Osteoblast (primary cell): ENCODE results near the gene TACC2. TPM values are rescaled to one million over a fixed set of nuclear protein-coding genes. Genes with fewer than 3 reads are reported as not detected.
"Not testable (repeated sequence)": the region's sequence is repeated elsewhere in the genome, so short reads cannot be mapped to it uniquely, and the experiment has no call there.

Source experiments
- DNase-seq: peaks from one replicate; pipeline ENCODE4 v3.0.0; 2011; ENCODE audit warnings: low spot score, mixed read lengths; ENCODE audit not compliant: insufficient read length; ENCODE audit errors: missing footprints
- H2AFZ ChIP-seq: 2 replicates; pipeline ENCODE4 v1.6.0; 2011; ENCODE audit warnings: mild to moderate bottlenecking, low read length
- H3K27ac ChIP-seq: 2 replicates; pipeline ENCODE4 v1.5.1; 2011; ENCODE audit warnings: mild to moderate bottlenecking, low read depth, low read length, moderate library complexity
- H3K27me3 ChIP-seq: 2 replicates; pipeline ENCODE4 v1.6.0; 2012; ENCODE audit warnings: mild to moderate bottlenecking, control low read depth, inconsistent platforms, low read length, moderate library complexity; ENCODE audit not compliant: insufficient read depth
- H3K36me3 ChIP-seq: 2 replicates; pipeline ENCODE4 v1.5.1; 2011; ENCODE audit warnings: mild to moderate bottlenecking, low read length, control low read depth, moderate library complexity; ENCODE audit not compliant: insufficient read depth
- H3K4me1 ChIP-seq: 2 replicates; pipeline ENCODE4 v1.5.1; 2011; ENCODE audit warnings: mild to moderate bottlenecking, low read length, control low read depth, moderate library complexity; ENCODE audit not compliant: insufficient read depth
- H3K4me2 ChIP-seq: 2 replicates; pipeline ENCODE4 v1.6.0; 2011; ENCODE audit warnings: mild to moderate bottlenecking, low read length; ENCODE audit not compliant: insufficient read depth
- H3K4me3 ChIP-seq: fragments of 200-600 bp; sonication (generic); 3 replicates; pipeline ENCODE4 v1.5.1; 2012; ENCODE audit warnings: mild to moderate bottlenecking, low read length, inconsistent platforms; ENCODE audit not compliant: insufficient read depth
- H3K79me2 ChIP-seq: 2 replicates; pipeline ENCODE4 v1.6.0; 2012; ENCODE audit warnings: mild to moderate bottlenecking, low read length, control low read depth, inconsistent platforms; ENCODE audit not compliant: insufficient read depth
- H3K9me3 ChIP-seq: 2 replicates; pipeline ENCODE4 v1.5.1; 2011; ENCODE audit warnings: low read depth, low read length, control low read depth
- H4K20me1 ChIP-seq: 2 replicates; pipeline ENCODE4 v1.6.0; 2012; ENCODE audit warnings: mild to moderate bottlenecking, low read length, control low read depth; ENCODE audit not compliant: insufficient read depth
- total RNA-seq: library from RNA; depleted of rRNA; stranded (reverse); fragments of >200 nt; gene quantifications from 2 replicates; pipeline ENCODE4 v1.2.3, GENCODE V29; 2012
- TF ChIP-seq, protein P1 (sequence below): IDR thresholded peaks from 2 replicates; pipeline ENCODE4 v1.5.1; 2011; ENCODE audit warnings: mild to moderate bottlenecking, low read depth, low read length, moderate library complexity; ENCODE audit errors: extremely low read depth

Gene TACC2
- total RNA-seq, 1 donor: 5.8 TPM

DNA sequence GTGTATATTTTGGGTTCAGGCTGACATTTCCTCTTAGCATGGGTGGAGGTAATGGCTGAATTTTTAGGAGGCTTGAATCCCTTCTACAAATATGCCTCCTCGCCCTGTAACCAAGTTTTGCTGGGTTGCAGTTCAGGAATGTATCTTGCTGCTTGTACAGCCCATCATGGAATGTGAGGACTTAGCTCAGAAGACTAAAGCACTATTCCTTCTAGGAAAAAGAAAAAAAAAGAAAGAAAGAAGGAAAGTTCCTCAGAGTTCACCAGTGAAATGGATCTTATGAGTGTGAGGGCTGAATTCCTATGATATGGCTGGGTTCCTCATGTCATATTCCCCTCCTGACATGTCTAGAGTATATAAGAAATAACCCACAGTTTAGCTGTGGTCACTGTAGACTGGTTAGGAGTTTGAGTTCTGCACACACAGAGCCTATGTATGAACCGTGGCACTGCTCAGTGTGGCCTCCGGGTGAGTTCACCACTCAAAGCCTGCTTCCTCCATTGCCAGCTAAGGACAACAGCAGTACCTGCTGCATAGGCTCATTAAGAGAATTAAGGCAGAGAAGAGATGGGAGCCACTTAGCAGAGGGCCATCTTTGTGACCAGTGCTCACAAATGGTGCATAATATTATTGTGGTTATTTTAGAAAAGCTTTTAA is 114.0 kb downstream of the TACC2 start:
- H4K20me1 ChIP-seq: no peaks in the 10 kb centered on the region
- no peaks in the 10 kb centered on the region for H3K79me2 ChIP-seq
- TF ChIP-seq, protein P1, sequence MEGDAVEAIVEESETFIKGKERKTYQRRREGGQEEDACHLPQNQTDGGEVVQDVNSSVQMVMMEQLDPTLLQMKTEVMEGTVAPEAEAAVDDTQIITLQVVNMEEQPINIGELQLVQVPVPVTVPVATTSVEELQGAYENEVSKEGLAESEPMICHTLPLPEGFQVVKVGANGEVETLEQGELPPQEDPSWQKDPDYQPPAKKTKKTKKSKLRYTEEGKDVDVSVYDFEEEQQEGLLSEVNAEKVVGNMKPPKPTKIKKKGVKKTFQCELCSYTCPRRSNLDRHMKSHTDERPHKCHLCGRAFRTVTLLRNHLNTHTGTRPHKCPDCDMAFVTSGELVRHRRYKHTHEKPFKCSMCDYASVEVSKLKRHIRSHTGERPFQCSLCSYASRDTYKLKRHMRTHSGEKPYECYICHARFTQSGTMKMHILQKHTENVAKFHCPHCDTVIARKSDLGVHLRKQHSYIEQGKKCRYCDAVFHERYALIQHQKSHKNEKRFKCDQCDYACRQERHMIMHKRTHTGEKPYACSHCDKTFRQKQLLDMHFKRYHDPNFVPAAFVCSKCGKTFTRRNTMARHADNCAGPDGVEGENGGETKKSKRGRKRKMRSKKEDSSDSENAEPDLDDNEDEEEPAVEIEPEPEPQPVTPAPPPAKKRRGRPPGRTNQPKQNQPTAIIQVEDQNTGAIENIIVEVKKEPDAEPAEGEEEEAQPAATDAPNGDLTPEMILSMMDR: no peak
- DNase-seq: no peak
- peaks cover 23% of the 10 kb centered on the region for H3K4me1 ChIP-seq
- H3K36me3 ChIP-seq: no peaks in the 10 kb centered on the region
- H3K9me3 ChIP-seq: no peaks in the 10 kb centered on the region
- H3K4me2 ChIP-seq: no peak overlapping the region
- H3K27ac ChIP-seq: no peak overlapping the region
- peaks cover 8% of the 10 kb centered on the region for H3K27me3 ChIP-seq
- H3K4me3 ChIP-seq: no peak overlapping the region
- no peak overlapping the region for H2AFZ ChIP-seq

DNA sequence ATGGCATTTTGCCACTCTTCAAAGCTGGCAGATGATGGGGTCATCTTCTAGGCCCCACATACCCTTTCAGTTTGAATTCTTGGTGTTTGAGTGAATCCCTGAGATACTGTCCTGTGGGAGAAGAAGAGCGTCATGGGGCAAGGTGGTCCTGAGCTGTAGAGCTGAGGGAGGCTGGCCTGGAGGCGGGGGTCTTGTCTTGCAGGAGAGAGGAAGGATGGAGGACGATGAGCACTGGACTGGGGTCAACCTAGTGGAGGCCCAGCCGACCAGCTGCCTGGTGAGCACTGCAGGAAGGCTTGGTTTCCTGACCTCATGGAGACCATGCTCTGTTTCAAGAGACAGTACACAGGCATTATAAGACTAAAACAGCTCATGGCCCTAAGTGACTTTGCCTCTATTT is 114.6 kb downstream of the TACC2 start:
- no peaks in the 10 kb centered on the region for H3K9me3 ChIP-seq
- no peak overlapping the region for H3K27ac ChIP-seq
- H3K27me3 ChIP-seq: peaks cover 4% of the 10 kb centered on the region
- peaks cover 21% of the 10 kb centered on the region for H3K4me1 ChIP-seq
- H3K36me3 ChIP-seq: no peaks in the 10 kb centered on the region
- no peak overlapping the region for H3K4me3 ChIP-seq
- no peaks in the 10 kb centered on the region for H4K20me1 ChIP-seq
- TF ChIP-seq, protein P1: no peak
- no peak for DNase-seq
- H3K4me2 ChIP-seq: no peak overlapping the region
- no peaks in the 10 kb centered on the region for H3K79me2 ChIP-seq
- no peak overlapping the region for H2AFZ ChIP-seq

DNA sequence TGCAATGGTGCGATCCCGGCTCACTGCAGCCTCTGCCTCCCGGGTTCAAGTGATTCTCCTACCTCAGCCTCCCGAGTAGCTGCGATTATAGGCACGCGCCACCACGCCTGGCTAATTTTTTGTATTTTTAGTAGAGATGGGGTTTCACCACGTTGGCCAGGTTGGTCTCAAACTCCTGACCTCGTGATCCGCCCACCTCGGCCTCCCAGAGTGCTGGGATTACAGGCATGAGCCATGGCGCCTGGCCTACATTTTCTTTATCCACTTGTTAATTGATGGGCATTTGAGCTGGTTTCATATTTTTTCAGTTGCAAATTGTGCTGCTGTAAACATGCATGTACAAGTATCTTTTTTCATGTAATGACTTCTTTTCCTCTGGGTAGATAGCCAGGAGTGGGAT is 119.8 kb downstream of the TACC2 start:
- H3K4me3 ChIP-seq, H3K4me2 ChIP-seq, DNase-seq, H3K36me3 ChIP-seq, H3K27me3 ChIP-seq, H2AFZ ChIP-seq, H3K27ac ChIP-seq, H3K9me3 ChIP-seq, H4K20me1 ChIP-seq, H3K79me2 ChIP-seq: not testable (repeated sequence)
- H3K4me1 ChIP-seq: peaks cover 10% of the 10 kb centered on the region

DNA sequence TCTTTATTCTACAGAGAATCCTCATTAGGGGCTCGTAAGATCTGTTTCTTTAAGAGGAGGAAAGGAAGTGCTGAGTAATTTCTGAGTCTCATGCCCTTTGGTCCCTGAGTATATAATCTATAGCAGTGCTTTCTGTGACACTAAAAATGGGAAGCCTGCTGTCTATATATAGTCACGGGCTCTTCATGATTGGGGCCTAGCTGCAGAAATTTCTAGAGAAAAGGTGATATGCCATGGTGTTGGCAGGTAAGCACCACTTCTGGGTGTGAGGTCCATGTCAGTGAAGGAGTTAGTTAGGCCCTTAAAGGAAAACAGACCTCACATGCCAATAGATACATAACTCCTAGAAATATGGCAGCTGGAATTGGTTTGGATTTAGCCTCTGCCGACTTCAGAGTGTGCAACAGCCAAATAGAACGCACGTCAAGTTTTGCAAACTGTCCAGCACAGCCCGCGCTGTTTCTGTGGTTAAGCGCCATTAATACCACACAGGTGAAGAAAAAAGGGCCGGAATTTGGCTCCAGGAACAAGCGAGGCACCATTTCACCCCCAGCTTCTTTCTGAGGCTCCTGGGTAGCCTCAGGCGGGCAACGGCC is 123.2 kb downstream of the TACC2 start:
- Histone ChIP-seq H3K4me3 (peak overlapping the region; percentile 84), H3K9me3 (no peaks in the 10 kb centered on the region), H3K4me2 (peak overlapping the region; percentile 91), H3K27me3 (no peaks in the 10 kb centered on the region), H3K36me3 (no peaks in the 10 kb centered on the region), H2AFZ (peak overlapping the region; percentile 86), H3K27ac (peak overlapping the region; percentile 86), H3K79me2 (peaks cover 35% of the 10 kb centered on the region), H4K20me1 (no peaks in the 10 kb centered on the region), H3K4me1 (peaks cover 12% of the 10 kb centered on the region)
- peak; percentile 88 for DNase-seq
- TF ChIP-seq, protein P1: no peak
